ENCODE measurements around the gene LGMN.

GRCh38 chr14:92658684-92659083 is 89.7 kb downstream of the LGMN start:
- TF ChIP-seq EZH2 (IDR thresholded peaks at IDR 0.05; ENCODE audit: insufficient read depth, poor library complexity, severe bottlenecking), result no peak
- TF ChIP-seq EZH2phosphoT487 (IDR thresholded peaks at IDR 0.05; ENCODE audit: insufficient read depth, low read depth), result no peak

All from GM23248 (cell line).